GM21529 (cell line): ENCODE measurements around the gene LRRTM4.
"Not testable (repeated sequence)": the region's sequence is repeated elsewhere in the genome, so short reads cannot be mapped to it uniquely, and the experiment has no call there.

Experiments used
- ATAC-seq: cut with Tn5 transposase; IDR thresholded peaks from one replicate; pipeline ENCODE4 v1.9.1; 2021; ENCODE audit not compliant: unreplicated experiment

LRRTM4 gene

DNA sequence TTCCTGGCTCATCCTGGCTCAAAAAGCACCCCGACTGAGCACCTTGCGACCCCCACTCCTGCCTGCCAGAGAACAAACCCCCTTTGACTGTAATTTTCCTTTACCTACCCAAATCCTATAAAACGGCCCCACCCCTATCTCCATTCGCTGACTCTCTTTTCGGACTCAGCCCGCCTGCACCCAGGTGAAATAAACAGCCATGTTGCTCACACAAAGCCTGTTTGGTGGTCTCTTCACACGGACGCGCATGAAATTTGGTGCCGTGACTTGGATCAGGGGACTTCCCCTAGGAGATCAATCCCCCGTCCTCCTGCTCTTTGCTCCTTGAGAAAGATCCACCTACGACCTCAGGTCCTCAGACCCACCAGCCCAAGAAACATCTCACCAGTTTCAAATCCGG is 433.8 kb downstream of the LRRTM4 start:
- not testable (repeated sequence) for ATAC-seq

DNA sequence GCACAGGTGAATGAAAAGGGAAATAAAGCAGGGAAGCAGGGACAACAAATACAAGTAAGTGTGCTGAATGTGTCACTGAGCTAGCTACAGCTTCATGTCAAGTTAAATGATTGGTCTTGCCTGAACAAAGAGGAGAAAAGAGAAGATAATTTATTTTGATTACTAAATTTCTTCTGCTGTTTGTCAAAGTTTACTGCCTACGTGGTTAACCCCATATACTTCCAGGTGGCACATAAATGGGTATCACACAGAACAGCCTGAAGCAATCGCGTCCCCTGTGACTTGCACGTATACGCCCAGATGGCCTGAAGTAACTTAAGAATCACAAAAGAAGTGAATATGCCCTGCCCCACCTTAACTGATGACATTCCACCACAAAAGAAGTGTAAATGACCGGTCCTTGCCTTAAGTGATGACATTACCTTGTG is 434.2 kb downstream of the LRRTM4 start:
- ATAC-seq = no peak

DNA sequence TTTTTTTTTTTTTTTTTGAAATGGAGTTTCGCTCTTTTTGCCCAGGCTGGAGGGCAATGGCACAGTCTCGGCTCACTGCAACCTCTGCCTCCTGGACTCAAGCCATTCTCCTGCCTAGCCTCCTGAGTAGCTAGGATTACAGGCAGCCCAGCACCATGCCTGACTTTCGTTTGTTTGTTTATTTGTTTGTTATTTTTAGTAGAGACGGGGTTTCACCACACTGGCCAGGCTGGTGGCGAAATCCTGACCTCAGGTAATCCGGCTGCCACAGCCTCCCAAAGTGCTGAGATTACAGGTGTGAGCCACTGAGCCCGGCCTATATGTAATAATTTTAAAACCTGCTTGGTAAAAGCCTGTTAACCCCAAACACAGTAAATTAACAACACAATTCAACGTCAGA is 435.7 kb downstream of the LRRTM4 start:
- no peak for ATAC-seq

DNA sequence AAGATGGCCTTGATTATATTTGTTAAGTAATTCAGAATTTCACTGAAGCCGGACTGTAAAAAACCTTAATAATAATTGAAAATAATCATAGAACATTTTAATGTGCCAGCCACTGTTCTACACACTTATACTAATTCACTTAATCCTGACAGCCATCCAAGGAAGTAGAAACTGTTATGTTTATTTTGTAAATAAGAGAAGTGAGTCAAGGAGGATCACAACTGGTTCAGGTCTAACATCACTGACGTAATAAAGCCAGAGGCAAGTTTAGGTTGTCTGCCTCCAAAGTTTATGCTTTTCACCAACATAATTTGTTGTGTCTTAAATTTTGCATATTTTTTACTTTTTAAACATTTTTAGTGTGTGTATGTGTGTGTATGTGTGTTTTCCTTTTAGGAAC is 436.1 kb downstream of the LRRTM4 start:
- ATAC-seq = no peak

DNA sequence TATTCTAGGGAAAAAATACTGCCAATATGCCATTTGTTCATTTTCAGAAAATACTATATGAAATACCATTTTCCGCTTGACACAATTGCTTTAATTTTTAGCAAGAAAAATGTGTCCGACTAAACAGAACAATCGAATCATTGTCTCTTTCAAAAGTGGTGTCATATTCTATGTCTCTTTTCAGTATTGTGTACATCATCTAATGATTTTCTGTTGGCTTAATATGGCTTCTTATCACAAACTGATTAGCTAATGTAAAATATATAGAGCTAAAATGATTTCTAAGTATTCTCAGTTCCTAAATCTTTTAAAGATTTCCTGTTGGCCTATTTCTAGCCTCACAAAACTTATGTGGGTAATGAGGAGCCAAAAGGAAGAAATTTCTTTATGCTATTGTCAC is 436.6 kb downstream of the LRRTM4 start:
- ATAC-seq = no peak

DNA sequence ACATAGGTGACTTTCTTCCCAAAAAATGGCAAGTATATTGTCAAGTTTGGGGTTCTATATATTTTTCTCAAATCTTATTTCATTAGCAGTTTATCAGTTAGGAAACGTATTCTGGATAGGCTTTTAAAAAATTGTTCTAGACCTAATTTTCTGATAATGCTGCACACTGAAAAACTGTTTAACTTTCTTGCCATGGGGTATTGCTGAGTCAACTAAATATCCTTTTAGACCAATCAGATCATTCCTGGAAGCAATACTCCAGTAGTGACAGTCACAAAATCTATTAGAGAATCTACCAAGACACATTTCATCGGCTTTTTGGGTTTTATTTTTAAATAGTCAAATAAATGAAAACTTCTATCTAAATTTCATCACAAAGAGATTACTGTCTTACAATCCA is 440.6 kb downstream of the LRRTM4 start:
- ATAC-seq = no peak

DNA sequence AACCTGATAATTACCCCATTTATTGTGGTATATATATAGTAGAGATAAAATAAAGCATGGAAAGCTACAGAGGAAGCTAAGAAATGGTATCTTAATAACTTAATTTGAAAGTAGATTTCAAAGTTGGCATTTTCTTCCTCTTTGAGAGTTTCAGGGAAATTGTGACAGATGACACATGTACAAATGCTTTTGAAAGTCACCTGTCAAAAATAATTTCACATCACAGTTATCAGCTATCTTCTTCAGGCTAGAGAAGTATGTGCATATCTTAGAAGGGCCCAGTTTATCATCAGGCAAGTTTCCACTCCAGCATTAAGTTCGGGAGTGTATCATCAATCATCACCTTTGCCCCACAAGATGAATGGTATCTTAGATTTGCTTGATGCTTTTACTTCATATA is 457.9 kb downstream of the LRRTM4 start:
- ATAC-seq = no peak

DNA sequence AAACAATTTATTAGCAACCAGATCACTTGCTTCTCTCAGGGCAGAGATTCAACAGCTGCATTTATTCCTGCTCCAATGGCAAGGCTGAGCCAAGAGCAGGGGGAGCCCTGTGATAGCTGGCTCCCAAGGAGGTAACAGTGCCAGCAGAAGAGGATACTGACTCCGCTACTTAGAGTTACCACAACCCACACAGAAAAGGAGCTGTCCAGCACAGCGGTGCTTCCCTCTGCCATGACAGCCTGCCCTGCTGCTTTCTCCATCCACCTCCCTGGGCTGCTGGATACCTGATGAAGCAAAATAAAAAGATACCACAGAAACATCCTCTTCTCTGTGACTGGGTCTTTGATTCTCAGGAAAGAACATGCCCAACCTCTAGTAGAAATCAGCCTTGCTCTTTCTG is 467.2 kb downstream of the LRRTM4 start:
- ATAC-seq = no peak

DNA sequence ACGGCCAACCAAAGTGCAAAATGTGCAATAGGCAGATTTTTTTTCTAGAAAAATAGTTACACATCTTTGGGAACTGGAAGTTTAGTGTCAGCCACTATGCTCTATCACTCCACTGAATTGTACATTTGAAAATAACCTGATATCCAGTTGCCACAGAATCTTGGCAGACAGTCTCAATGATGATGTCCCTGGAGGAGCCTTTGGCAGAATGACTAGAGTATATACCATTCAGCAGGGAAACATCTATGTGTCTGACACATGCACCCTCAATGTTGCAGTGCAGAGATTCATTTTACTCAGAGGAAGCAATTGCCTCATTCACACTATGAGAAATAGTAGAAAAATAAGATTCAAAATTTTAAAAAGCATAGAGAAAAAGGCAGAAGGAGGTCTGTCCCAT is 475.8 kb downstream of the LRRTM4 start:
- no peak for ATAC-seq

DNA sequence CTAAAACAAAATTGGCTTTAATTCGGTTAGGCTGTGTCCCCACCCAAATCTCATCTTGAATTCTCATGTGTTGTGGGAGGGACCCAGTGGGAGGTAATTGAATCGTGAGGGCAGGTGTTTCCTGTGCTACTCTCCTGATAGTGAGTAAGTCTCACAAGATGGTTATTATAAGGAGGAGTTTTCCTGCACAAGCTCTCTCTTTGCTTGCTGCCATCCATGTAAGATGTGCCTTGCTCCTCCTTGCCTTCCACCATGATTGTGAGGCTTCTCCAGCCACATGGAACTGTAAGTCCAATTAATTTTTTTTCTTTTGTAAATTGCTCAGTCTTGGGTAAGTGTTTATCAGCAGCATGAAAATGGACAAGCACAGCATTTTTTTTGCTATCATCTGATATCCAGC is 476.7 kb downstream of the LRRTM4 start:
- ATAC-seq = not testable (repeated sequence)

DNA sequence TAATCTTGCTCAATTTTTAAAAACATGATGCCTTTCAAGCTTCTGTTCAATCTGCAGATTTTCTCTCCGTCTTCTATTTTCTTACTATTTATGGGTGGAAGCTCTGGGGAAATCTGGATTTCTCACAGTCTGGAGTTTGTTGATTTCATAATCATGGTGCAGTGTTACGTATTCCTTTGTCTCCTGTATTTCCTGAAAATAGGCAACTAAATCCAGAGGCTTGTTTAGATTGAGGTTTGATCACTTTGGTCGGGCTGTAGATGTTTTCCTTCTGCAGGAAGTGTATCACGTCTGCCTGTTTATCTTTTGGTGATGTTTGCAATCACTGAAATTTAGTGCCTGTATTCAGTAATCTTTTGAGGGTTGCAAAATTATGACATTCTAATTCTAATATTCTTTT is 487.7 kb downstream of the LRRTM4 start:
- ATAC-seq = no peak

DNA sequence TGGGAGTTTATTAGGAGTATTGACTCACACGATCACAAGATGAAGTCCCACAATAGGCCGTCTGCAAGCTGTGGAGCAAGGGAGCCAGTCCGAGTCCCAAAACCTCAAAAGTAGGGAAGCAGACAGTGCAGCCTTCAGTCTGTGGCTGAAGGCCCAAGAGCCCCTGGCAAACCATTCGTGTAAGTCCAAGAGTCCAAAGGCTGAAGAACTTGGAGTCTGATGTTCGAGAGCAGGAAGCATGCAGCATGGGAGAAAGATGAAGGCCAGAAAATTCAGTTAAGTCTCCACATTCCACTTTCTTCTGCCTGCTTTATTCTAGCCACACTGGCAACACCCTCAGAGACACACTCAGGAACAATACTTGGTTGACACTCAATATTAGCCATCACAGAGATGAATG is 492.9 kb downstream of the LRRTM4 start:
- not testable (repeated sequence) for ATAC-seq

DNA sequence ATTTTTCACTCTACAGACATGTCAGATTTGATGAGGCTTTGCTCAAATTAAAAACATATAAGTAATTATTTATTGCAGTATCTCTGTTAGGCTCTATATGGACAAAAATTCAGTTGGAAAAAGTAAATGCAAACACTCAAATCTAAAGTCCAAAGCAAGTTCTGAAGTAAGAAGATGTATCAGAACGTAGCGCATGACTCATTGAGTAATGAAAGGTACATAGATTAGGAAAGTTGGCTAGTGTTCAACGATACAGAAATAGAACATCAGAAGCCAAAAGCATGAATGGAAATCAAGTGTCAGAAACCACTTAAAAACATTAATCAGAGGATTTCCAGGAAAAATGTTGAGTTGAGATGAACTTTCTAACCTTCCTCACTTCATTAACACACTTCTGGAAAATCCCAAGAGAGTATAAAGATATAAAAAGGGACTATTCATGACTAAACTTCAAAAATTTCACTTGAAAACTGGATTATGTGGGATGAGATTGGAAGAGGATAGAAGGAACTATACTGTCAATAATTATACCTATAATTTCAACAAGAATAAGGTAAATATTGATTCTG is 494.1 kb downstream of the LRRTM4 start:
- no peak for ATAC-seq

DNA sequence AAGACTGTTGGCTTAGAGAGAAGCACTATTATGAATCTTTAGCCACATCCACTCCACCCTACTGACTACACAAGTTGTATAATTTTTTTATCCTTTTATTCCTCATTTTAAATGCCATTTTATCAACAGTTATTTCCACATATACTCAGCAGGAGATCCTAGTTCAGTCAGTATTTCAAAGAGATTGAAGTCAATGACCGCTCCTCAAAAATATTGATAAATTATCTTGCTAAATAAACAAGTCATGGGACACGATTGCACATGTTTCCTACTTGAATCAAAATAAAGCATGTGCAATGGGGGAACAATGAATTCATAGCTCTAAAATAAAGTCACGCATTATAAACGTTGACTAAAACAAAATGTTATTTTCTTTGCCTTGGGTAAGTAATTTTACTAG is 496.5 kb downstream of the LRRTM4 start:
- ATAC-seq = no peak

DNA sequence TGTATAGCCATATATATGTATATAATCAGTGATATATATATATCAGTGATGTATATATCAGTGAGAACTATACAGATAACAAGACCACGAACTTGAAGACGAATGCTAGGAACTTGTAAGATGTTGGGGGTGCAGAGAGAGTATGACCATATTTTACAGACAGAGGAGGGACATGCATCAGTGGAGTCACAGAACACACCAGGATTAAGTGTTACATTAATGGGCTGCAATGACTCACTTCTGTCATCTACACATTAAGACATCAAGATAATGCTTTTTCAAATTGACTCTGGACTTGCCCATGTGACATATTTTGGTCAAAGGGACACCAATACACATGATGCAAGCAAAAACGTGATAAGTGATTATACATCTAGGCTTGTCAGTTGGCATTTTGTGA is 501.0 kb downstream of the LRRTM4 start:
- no peak for ATAC-seq

DNA sequence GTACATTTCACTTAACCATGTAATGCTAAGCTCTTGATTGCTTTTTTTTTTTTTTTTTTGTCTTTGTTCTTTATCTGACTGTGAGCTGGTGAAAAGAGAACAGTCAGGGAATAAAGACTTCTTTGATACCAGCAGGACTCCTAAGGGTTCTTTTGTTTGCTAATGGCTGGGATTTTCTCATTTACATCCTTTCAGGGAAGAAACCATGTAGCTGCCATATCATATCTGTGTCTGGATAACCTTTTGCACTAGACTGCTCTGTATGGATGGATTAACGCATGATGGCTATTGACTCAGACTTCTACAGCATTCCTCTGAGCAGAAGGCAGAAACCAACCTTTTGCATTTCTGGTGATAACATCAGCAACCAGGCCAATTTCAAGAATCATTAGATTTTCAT is 504.0 kb downstream of the LRRTM4 start:
- no peak for ATAC-seq

DNA sequence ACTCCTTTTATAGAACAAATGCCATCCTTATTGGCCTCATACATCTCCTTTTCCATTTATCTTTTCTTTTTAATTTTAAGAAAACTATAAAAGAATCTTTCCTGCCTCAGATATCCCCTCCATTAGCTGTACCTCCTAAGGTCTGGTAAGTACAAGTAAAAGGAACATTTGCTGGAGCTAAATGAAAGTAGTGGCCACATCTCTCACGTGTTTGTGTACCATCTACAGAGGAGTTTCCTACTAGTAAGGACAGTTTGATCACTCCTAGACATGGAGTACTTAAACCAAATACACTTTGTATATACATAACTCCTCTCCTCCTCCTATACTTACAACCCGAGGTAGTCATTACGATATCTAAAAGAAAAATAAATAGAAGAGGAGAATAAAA is 504.8 kb downstream of the LRRTM4 start:
- no peak for ATAC-seq

DNA sequence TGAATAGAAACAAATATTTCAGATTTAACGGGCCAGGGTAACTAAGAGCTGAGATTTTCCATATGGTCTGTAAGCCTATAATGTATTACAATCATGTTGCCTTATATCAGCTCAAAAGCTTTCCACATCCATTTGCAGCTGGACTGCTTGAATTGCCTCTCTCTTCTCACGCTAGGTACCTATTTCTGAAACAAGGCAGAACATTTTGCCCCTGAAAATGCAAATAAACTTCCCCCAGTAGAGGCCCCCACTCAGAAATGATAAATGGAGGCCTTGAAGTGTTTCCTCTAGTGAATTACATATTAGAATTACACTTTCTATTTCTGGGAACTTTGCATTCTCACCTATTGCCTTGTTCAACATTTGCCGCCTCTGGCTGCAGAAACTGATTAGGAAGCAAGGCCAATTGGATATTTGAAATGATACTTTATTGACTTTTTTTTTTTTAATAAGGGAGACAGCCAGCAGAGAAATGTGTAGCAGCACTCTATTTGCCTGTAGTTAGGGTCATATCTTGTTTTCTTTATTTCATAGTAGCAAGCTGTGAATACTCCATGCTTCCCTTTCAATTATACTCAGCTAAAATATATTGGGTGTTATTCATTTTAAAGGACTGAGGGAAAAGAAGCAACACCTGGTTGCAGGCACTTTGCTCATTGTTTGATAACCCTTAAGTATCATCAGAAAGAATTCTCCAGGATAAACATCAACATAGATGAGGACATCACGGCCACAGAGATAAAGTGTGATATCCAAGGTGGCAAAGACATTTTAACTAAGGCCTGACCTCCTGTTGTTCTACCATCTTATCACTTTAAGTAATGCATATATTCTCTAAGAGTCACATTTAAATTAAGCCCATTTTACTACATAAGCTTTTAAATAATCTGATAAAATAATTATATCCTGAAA is 505.5 kb downstream of the LRRTM4 start:
- ATAC-seq = no peak

DNA sequence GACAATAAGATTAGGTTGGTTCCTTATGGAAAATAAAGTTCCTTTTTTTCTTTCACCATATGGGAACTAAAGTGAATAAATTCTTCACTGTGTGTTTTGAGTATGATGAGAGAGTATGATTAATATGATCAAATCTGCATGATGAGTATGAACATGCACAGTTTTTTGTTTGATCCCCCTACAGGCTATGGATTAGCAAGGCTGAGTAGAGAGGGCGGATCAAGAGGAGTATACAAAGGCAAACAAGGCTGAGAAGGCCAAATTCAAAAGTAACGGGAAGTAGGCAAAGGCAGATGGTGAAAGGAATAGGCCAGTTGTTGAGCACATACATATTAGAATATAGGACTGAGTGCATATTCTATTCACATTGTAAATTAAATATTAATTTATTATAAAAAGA is 508.2 kb downstream of the LRRTM4 start:
- no peak for ATAC-seq

DNA sequence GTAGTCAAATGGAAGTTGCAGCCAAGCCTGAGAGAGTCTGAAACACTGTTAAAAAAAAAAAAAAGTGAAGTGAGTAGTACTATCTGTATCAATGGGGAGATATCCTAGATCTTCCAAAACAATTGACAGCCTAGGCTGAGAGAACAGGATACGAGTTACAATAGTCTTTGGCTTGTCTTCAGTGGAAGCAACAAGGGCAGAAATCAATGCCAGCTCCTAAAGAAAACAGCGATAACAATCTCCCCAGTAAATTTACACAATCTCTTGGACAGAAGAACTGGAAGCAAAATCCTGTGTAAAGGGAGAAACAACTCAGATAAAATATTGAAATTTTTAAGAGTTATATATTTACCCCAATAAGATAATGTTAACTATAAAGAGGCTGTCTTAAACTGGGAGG is 508.7 kb downstream of the LRRTM4 start:
- no peak for ATAC-seq

DNA sequence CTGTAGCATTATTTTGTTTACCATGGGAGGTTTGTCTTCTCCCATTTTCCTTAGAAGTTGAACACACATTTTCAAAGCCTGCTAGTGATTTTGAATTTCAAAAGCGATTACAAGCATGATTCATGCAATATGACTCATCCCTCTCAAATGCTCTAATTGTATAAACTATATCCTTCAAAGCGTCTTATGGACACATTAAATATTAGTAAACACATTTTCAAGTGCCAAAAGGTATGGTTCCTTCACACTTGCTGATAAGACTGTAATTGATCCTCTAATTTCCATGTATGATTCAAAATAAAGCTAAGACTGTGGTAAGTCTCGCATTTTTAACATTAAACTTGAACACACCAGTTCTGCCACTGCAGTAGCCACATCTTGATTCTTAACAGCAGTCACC is 512.9 kb downstream of the LRRTM4 start:
- ATAC-seq = no peak

DNA sequence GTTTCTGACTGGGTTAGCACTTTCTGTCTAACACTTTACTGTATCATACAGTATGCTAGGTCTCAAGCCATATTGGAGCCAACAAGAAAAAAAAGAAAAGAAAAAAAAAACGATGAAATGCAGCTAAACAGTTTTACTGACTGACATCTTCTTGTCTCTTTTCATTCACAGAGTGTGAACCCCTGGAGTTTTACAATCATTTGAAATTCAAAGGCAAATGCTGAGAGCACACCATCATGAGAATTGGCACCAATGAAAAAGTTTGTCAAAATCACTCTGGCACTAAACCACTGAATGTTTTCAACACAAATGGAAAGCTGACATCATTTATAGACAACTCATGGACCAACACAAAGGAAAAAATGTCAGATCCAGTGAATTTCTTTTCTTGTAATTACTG is 513.3 kb downstream of the LRRTM4 start:
- no peak for ATAC-seq

DNA sequence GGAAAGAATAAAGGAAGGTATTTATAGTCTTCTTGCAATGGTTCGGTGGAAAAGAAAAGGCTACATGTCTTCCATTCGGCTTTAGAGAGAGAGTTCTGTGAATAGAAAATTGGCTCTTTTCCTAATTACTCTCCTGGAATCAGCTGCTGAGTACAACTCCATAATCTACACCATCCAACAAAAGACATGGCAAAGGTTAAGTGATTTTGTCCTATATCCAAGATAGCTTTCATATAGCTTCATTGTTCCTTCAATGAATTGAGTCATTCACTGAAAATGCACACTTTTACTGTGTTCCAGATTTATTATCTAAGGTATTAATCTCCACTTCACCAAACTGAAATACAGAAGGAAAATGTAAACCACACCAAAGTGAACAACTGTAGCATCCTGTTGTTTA is 514.5 kb downstream of the LRRTM4 start:
- ATAC-seq = no peak
